Activated CD4-positive, CD25-positive, alpha-beta regulatory T cell treated with anti-CD3 and anti-CD28 coated beads, Interleukin-2, amount 50 U/mL, for 24 hours (primary cell): ENCODE measurements around the gene MYO9B.
A peak's percentile ranks its signal among the peaks of the same experiment; 100 is the strongest.

Source experiments
- ATAC-seq, 2 donors: fragments of 150-1000 bp; cut with Tn5 transposase; one replicate each; pipeline ENCODE4 v1.10.0; 2021; ENCODE audit warnings: mild to moderate bottlenecking in 1 of 2, moderate library complexity in 1 of 2

Gene MYO9B

GRCh38 chr19:17063428-17063827, 12.1 kb upstream of the MYO9B start:
- ATAC-seq: peak; percentile 70 to 81

- ATAC-seq: no peak
Observed at GRCh38 chr19:17069193-17069592, 6.4 kb upstream of the MYO9B start.

DNA sequence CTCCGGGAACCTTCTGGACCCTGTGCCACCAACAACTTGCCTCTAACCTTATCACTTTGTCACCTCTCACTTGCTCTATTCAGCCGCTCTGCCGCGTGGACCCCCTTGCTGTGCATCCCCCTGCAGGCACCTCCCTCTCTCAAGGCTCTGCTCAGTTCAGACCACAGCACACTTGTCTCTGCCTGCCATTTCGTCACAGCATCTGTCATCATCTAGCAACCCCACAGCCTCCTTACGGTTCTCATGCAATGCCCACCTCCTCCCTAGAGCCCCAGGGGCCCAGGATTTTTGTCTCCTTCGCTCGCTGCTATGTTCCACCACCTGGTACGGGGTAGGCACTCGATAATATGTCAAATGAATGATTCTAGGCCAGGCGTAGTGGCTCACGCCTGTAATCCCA, 5.2 kb upstream of the MYO9B start:
- ATAC-seq: no peak

- no peak for ATAC-seq
Observed at GRCh38 chr19:17070912-17071311, 4.7 kb upstream of the MYO9B start.

- no peak for ATAC-seq
Observed at GRCh38 chr19:17073869-17074633, 1.5 kb upstream of the MYO9B start.

DNA sequence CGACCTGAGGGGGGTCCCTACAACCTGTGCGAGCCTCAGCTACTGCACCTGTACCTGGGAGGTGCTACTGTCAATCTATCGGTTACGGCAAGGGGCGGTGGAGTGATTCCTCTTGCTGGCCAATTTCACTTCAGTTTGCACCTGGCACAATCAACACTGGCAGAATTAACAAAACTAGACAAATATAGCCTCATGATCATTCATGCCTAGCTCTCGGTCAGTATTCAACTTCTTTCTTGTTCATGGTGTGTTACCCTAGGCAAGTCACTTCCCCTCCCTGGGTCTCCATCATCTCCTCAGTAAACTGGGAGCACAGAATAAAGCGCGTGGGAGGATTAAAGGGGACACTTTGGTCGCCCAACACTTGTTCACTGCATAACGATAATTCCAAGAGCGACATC, 943 bp upstream of the MYO9B start:
- no peak for ATAC-seq

- ATAC-seq: no peak
Observed at GRCh38 chr19:17075864-17076542, 426 bp downstream of the MYO9B start.

GRCh38 chr19:17076543-17076991, 990 bp downstream of the MYO9B start:
- no peak for ATAC-seq

DNA sequence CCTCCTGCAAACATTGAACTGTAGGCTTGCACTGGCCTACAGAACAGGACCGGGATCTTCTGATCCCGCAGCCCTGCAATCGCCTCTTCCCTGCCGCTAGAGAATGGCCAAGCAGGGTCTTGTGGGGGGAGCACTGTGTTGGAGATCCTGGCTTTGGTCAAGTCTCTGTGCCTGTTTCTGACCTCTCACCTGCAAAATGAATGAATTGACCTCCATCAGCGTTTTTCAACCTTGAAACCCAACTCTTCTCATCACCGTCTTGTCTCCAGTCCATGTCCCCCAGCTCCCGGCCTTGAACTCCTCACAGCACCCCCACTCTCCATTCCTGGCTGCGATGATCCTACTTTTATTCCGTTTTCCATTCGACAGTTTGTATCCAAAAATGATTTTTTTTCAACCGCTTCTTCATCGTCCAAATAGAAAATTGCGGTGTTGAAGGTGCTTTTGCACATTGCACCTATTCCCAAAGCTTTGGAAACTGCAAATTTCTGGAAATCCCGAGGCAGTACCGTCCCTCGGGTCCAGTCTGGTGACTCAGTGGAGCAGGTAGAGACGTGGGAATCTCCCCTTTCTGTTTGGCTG, 2.0 kb downstream of the MYO9B start:
- no peak for ATAC-seq

- ATAC-seq: no peak
Observed at GRCh38 chr19:17078036-17078919, 2.7 kb downstream of the MYO9B start.

DNA sequence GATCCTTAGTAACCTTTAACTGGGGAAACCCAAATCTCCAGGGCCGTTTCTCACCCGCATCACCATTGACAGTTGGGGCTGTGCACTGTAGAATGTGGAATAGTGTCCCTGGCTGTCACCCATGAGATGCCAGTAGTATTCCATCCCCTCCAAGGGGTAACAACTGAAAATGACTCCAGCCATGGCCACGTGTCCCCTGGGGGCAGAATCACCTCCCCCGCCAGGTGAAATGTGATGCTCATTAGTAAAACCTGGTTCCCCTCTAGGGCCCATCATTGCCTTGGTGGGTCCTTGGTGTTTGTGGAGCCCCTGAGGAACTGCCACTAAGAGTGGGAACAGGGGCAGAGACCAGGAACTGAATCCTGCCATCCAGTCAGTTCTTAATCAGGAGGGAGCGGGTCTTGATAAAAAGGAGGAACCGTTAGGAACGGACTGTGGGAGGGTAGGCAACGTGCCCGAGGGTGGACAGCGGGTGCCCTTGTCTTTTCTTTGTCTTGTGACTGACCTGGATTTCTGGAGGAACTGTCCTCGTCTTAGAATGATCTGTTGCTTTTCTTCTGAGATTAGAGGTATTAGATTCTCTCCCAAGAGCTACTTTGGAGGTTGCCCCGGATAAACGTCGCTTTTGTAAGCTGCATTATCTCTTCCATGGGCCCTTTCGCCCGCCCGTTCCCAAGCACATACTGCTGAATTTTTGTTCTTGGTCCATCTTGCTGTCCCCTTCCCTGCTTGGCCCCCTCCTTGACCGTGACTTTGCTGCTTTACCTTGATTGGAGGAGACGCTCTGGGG, 3.5 kb downstream of the MYO9B start:
- ATAC-seq: no peak

GRCh38 chr19:17079710-17080439, 4.3 kb downstream of the MYO9B start:
- ATAC-seq: peak; percentile 87 to 88

- ATAC-seq: no peak
Observed at GRCh38 chr19:17080440-17080801, 4.8 kb downstream of the MYO9B start.

GRCh38 chr19:17081672-17082630, 6.4 kb downstream of the MYO9B start:
- ATAC-seq: no peak

DNA sequence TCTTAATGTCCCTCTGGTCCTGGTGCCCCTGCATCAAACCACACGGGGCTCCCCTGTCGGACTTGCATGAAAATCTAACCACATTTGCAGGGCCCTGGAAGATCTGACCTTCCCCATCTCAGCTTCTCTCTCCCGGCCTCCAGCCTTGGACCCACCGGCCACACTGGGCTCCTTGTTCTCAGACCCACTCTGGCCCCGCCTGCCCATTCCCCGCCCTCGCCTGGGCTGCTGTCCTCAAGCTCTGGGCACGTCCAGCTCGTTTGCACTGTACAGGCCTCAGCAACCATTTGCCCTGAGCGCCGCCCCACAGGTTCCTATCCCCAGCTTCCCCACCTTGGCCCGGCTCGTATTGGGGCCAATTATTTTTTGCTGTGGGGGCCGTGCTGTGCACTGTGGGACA, 10.5 kb downstream of the MYO9B start:
- no peak for ATAC-seq

DNA sequence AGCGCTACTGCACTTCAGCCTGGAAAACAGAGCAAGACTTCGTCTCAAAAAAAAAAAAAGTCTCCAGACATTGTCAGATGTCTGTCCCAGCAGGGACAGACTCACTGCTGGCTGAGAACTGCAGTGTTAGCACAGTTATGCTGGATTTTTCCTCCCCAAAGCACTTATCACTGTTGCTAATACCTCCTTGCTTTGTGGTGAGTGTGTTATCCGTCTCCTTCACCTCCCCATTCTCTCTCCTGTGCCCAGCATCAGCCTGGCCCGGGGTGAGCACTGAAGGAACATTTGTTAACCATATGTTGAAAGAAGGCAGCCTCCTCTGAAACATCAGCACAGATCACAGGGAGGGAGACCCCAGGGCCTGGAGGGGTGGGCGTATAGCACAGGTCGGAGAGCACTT, 11.3 kb downstream of the MYO9B start:
- no peak for ATAC-seq

GRCh38 chr19:17088552-17088951, 13.0 kb downstream of the MYO9B start:
- ATAC-seq: no peak

DNA sequence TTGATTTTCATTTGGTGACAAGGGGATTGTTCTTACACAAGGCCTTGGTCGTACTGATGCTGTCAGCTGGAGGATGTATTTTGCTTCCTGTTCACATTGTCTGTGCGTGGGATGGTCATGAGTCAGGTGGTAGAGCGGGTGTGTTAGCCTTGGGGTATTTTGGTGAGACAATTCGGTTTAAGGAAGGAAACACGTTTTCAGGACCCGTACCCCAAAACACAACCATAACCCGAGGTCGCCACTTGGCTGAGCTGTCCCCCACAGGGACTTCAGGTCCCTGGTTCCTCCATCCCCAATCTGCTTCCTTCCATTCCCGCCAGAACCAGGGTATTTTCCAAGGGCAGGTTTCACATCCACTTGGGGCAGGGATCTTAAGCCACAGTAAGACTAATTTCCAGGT, 15.0 kb downstream of the MYO9B start:
- ATAC-seq: peak; percentile 90 to 95

DNA sequence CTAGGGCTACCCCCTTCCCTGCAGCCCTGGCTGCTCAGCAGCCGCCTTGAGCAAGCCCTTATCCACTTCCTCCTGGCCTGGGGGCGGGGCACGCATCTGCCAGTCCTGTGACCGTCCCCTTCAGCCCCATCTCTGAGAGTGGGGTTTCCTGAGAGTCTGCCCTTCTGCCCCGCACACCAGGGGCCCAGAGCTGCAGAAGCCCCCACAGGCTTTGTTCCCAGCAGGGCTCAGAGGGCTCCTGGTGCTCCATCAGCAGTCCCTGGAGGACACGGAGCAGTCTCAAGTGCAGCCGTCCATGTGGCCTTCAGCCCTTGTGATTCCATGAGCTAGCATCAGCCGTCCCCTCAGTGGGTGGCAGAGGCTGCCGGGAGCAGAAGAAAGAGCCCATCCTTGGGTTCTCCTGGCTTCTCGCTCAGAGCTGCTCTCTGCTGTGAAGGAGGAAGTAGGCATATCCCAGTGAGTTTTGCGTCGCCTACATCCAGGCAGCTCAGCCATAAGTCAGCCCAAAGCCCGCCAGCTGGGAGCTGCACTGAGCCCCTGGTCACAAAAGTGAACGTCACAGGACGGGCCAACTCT, 16.3 kb downstream of the MYO9B start:
- ATAC-seq: no peak

- ATAC-seq: no peak
Observed at GRCh38 chr19:17092696-17093095, 17.1 kb downstream of the MYO9B start.
